CD4-positive, alpha-beta T cell treated with Interleukin-21 for 1 hour (primary cell): ENCODE measurements around the gene FRMD5.

ENCODE experiments used
- DNase-seq: peaks from one replicate; pipeline ENCODE4 v3.0.0-alpha.2; 2020

FRMD5 gene

DNA sequence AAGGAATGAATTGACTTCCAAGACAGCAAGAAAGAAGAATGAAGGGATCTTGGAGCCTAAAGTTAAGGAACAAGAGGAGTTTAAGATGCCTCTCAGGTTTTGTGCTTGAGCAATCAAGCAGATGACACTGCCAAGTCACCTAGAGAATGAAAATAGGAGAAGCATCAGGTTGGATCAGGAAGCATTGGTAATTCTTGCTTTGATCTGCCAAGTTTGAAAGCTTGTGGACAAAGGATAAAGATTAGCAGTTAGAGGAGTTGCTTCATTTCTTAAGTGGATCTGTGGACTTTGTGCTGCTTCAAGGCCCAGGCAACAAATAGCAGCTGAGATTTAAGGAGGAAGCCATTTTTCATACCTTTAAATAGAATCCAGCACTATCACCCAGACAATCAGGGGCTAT, 35.6 kb downstream of the FRMD5 start:
- no peak for DNase-seq

DNA sequence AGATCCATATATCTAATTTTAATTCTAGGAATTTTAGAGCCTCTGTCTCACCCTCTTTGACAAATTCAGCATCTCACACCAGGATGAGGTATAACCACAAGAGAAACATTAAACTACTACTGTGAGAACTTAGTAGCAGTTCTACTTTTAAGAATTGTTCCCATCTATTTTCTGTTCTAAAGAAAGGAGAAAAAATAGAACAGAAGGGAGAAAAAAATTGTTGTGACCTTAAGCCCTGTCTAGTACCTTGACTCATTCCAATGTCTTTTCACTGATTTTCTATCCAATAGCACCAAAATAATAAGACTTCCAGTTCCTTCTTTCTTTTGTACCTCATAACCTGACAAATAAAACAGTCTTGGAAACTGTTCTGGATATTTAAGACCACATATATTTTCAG, 37.0 kb downstream of the FRMD5 start:
- no peak for DNase-seq

DNA sequence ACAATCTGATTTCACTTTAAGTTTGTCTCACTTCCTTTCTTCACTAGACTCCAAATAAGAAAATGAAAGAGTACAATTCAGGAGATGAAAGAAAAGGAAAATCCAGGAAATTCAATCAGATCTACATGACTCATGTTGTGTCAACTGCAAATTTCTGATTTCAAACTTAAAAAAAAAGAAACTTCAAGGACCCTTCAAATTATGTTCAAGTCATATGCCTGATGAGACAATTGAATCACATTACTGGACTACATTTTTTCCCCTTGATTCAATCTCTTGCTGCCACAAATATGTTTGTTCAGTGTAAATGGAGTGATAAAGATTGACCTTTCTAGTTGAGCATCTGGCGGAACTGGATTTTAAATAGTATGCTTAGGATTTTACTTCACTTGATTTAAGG, 37.4 kb downstream of the FRMD5 start:
- no peak for DNase-seq

DNA sequence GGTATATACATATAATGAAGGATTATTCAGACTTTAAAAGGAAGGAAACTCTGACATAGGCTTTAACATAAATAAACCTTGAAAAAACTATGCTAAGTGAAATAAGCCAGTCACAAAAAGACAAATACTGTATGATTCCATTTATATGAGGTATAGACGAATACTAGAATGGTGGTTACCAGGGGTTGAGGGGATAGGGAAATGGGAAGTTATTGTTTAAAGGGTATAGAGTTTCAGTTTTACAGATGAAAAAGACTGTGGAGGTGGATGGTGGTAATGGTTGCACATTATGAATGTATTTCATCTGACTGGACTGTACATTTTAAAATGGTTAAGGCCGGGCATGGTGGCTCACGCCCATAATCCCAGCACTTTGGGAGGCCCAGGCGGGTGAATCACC, 41.7 kb downstream of the FRMD5 start:
- DNase-seq, result no peak

DNA sequence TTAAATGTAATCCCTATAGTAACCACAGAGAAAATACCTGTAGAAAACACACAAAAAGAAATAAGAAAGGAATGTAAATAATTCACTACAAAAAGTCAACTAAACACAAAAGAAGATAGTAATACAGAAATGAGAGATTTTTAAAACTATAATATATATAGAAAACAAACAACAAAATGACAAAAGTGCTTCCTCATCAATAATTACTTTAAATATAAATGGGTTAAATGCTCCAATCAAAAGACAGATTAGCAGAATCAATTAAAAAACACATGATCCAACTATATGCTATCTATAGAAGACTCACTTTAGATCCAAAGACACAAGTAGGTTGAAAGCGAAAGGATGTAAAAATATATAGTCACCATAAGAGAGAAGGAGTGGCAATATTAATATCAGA, 45.8 kb downstream of the FRMD5 start:
- no peak for DNase-seq

DNA sequence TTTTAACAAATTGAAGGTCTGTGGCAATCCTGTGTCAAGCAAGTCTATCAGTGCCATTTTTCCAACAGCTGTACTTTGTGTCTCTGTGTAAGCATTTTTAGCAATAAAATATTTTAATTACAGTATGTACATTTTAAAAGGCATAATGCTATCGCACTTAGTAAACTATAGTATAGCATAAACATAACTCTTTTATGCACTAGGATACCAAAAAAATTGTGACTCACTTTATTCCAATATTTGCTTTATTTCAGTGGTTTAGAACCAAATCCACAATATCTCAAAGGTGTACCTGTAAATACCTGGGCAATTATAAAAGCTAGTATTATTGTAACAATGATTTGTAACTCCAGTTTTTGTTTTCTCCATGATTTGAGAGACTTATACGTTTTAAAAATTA, 46.5 kb downstream of the FRMD5 start:
- DNase-seq, result no peak

DNA sequence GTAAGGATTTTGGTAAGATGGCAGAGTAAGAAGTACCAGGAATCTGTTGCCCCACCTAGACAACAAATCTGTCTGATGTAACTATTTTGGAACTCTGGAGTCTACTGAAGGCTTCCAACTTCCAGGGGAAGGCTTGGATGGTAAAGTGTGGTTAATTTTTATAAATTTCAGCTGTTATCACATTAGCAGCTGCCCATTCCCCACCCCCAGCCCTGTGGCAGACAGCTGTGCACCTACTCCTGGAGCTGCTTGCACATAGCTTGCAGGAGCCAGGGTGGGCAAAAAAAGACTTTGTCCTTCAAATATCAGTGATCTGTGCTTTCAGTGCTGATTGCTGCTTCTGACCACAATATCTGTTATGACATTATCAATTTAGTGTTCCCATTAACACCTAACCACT, 47.4 kb downstream of the FRMD5 start:
- DNase-seq, result no peak

DNA sequence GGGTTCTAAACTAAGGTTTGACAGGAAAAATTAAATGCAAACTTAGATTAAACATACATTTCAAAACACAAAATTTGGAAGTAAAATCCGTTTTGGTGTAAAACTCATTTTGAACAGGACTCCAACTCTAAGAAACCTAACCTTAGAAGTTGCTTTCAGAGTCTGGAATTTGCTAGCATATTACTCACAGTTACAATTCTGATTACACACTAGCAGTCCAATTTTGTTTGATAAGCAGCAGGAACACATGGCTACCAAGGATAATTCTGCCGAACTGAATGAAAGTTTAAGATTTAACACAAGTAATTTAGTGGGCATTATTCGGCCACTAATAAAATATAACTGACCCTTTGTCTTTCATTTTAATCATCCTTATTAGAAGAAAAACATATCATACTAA, 49.6 kb downstream of the FRMD5 start:
- DNase-seq, result no peak

DNA sequence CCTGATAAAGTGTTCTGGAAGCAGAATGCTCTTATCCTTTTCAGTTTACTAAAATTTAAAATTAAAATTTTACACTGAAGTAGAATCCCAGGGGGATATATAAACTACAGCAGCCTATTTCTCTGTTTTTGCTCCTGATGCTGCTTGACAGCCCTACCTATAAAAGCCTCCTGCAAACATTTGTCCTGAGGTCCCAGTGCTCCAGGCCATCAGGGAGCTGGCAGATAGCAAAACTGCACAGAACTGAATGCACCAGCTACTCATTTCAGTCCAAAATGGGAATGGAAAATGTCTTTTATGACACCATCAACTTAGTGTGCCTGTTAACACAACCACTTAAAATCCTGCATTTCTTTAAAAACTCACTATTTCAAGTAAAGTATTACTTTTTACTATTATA, 50.1 kb downstream of the FRMD5 start:
- DNase-seq, result no peak

DNA sequence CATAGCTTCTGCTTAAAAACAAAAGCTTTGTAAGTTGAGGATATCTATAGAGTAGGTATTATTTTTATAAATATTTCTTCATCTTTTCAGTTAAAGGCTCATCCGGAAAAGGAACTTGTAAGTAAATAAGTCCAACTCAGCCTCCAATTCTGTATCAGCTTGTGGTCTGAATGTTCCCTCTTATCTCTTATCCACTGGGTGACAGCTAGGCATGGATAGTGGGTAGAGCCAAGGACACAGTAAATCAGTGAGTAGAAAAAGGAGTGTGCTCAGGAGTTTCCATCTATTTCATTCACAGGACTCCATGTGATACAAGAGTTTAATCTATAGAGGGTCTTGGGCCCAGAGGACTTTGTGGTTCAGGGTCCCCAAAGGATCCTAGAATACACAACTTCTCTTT, 50.9 kb downstream of the FRMD5 start:
- DNase-seq, result no peak

DNA sequence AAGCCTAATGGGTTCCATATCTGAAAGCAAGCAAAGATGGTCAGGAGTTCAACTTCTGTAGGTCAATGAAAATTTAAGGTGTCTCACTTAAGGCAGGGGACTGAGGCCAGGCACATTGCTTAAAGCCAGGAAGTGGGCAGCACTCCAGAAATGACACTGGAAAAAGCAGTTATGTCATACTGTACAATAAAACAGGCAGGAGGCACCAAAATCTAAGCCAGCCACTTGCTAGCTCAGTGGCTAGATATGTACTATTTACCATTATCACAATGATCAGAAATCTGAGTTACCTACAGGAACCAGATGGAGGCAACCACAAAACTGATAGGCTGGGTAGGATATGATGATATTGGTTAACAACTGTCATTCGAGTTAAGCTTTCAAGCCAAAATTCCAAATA, 57.3 kb downstream of the FRMD5 start:
- DNase-seq, result no peak

DNA sequence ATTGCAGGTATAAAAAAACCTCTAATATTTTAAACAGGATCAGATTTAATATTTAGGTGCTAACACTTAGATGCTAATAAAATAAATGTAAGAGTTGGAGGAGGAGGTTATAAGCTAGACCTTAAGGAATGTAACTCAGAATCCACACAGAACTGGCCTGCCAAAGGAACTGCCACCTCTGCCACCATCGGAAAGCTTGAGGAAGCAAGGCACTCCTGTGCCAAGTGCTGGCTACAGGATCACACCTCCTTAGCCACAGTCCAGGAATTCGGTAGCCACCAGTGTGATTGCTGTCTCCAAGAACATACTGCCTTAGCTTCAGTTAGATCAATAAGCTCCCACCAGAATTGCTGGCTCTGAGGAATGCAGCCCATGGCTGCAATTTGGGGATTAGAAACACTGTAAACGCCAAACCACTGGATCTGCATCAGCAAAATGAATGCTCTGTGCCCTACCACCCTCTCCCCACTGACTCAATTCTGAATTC, 58.0 kb downstream of the FRMD5 start:
- no peak for DNase-seq

DNA sequence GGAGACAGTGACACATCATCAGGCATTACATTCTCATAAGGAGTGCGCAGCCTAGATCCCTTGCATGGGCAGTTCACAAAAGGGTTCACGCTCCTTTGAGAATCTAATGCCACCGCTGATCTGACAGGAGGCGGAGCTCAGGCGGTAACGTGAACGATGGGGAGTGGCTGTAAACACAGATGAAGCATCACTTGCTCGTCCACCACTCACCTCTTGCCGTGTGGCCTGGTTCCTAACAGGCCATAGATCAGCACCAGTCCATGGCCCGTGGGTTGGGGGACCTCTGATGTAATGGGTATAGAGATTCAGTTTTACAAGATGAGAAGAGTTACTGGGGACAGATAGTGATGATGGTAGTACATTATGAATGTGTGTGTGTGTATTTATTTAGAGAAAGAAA, 63.0 kb downstream of the FRMD5 start:
- DNase-seq, result no peak

DNA sequence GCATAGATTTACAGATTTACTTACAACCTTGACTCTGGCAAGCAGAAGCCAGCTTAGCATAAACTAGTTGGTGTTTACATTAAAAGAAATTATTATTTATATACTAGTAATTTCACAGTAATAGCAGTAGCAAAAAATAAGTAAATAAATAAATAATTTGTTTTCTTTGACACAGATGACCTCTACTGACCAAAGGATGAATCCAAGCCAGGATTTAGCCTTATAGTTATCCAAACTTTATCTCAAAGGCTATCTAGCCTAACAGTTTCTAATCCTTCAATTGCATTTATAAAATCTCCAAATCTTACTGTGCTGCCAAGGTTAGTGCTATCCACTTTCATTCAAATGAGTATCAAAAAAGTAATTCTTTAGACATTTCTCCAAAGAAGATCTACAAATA, 64.3 kb downstream of the FRMD5 start:
- DNase-seq, result no peak

DNA sequence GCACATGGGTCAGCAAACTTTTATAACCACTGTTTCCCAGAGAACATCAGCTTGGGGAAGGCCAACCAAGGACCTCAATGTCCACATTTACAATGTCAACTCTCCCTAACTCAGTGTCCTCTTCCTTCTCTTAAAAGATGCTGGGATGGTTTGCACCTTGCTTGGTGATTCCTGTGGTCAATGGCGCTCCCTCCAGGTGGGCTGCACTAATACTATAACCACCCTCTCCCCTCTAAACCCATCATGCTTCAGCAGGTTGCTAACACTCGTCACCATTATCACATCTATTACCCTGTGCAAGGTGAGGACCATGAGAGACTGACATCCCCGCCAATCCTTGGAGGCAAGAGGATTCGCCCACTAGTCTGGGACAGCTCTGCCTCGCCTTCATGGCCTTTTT, 65.2 kb downstream of the FRMD5 start:
- no peak for DNase-seq

DNA sequence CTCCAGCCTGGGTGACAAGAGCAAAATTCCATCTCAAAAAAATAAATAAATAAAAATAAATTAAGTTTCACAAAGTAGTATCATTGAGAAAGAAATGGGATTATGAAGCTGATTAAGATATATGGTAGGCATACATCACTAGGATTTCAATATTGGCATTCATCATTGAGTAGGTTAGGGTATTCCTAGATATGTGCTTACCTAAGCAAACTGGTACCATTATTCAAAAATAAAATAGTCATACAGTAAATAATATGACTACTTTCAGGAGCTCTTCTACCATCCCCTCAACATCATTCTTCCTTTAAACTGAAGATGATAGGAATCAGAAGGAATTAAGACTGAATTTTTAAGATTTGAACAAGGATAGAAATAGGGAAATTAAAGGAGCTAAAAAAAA, 66.6 kb downstream of the FRMD5 start:
- no peak for DNase-seq

DNA sequence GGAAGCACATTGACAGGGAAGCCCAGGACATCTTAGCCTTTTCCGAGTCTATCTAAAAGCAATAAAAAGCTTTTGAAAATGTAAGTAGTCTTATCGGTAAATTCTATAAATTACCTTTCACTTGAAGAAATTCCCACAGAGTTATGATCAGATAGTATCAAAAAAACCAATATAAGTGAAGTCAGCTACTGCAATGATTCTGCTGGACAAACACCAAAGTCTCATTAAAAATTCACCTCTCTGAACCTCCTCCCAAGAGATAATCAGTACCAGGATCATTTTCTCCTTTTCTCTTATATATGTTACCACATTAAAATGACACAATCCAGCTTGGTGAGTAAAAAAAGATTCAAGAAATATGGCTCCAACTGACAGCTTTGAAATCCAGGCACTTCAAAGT, 69.2 kb downstream of the FRMD5 start:
- DNase-seq, result no peak

DNA sequence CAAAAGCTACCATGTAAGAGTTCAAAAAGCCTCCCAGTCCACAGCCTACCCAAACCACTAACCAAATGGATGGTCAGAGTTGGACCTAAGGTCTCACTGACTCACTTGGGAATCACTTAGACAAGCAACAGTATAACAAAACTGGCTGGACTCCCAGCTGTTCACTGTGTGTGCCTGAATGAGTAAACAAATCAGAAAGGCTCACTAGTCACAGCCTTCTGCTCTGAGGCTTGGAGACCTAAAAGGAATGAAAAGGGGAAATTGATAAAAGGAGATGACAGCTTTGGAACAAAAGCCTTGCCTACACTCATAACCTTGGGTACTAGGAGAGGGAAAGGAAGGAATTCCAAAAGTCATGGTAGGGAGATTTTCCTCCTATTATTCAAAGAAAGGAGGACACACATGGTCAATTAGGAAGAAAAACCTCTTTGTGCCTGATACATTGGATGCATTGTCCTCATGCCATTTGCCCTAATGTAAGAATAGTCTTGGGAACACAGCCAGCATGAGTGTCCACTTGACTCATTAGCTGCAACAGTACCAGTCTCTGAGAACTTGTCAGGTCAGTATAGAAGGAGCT, 92.3 kb downstream of the FRMD5 start:
- DNase-seq, result no peak

DNA sequence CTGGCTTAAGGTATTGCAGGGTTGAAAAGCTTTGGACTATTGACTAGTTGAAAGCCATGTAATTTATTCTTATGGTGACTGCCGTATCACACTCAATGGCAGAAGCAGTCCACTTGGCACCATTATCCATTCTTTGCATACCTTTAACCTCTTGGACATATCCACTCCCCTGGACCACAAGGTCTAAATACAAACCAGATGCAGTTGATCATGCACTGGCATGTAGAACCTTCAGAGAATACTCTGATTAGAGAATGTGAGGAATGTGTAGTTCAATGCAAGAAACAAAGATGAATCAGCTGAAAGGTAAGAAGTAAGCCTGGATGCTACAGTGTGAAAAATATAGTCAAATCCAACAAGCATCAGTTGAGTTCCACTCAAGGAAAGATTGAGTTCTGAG, 93.1 kb downstream of the FRMD5 start:
- DNase-seq, result no peak

DNA sequence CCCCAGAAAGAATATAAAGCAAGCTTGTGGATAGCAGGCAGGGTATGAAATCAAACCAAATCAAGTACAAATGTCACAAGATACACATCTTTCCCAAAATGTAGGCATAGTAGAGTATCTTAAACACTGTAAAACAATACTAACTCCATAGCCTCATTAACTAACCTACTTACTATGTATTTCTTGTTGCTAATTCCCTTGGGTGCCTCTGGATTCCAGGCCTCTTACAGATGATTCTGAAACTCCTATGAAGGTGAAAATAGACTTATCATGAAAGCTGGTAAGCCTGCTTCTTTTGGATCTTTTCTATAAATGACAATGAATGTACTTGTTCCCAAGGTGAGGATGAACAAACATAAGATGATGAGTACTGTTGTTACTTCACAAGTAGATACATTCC, 93.8 kb downstream of the FRMD5 start:
- DNase-seq, result no peak

DNA sequence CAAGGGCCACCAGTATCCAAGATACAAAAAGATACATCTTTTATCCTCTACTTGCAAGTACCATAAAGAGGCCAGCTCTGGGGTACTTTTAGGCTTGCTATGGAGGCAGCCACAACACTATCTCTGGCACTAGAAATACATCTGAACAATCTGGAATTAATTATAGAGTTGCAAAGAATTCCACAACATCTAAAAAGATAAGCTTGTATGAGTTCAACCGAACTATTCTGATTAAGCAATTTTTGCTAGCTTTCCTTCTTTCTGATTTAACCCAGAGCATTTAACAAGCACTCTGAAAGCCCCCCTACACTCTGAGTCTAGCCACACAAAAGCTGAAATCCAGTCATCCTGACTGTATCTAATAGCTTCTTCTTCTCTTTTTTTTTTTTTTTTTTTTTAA, 95.4 kb downstream of the FRMD5 start:
- no peak for DNase-seq

DNA sequence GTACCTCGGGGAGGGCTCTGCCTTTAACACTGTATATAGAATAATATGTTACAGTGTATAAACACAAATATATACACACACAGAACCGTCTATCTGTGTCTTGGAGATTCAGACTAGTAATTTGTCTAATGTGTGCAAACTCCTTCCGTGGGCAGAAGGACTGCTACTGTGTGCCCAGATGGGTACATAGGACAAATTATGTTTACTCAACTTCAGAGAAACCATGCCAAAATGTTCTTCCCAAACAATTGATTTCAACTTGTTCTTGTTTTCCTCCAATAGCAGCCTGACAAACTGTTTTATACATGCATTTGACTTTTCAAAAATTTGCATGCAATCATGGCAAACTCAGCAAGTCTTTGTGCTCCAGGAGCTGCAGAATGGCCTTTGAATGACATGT, 97.5 kb downstream of the FRMD5 start:
- DNase-seq, result no peak

DNA sequence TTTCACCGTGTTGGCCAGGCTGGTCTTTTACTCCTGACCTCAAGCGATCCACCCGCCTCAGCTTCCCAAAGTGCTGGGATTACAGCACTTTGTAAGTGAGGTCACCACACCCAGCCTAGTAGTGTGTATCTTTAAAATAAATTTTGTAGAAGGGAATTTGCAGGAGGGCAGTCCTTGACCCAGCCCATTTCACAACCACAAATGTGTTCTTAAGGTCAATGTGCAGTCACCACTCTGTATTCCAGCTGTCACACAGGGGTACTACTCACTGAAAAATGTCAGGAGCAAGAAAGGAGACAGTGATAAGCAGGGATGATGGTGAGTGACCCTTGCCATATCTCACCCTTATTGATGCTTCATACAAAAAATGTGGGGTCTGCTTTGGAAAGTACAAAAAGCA, 98.5 kb downstream of the FRMD5 start:
- no peak for DNase-seq

DNA sequence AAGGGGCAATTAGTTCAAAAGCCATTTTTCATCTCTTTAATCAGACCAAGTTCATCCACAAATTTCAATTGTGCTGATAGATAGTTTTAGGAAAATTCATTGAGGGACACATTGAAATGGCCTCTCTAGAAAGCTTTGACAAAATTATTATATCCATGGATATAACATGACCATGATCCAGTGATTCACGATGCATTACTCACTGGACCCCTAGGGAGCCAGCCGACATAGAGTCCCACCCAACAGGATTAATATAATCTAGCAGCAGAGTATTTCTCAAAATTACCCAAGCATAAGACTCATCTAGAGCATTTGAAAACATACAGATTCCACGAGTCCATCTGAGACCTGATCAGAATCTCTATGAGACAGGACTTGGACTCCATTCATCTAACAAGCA, 100.3 kb downstream of the FRMD5 start:
- no peak for DNase-seq

DNA sequence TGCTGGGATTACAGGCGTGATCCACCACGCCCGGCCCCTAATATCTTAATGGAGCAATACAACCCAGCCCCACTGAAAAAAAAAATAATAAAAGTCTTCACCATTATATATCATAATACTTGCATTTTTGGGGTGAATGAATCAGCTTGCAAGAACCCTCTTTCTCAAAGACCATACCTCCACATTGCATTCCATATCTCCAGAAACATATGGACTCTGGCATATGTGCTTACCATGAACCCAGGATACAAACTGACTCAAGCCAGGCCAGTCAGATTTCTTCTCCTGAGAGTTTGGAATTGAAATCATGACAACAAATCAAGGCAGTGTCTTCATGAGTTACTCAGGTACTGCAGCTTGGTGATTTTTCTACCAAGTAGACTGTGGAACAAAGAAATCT, 101.2 kb downstream of the FRMD5 start:
- DNase-seq, result no peak

DNA sequence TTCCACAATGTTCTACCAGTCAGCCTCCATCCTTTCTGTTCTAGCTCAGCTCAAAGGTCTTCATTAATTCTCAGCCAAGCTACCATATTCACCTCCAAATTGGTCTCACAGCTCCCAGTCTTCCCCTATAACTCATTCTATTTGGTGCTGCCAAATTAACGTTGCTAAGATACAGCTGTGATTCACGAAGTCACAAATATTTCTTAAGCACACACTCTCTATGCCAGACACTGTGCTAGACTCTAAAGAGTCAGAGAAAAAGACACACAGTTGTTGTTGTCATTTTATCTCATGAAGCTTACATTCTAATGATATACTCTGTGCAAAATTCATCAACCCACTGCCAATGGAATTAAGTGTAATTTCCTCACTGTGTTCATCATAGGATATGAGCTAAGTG, 102.8 kb downstream of the FRMD5 start:
- DNase-seq, result no peak
